ENCODE data around the gene MAST4. TPM values are rescaled to one million over a fixed set of nuclear protein-coding genes. Genes with fewer than 3 reads are reported as not detected.

MAST4 gene
- polyA plus RNA-seq, 2 of the 4 experiments (the other 2 are of a cell fraction), result 1.2 to 5.8 TPM

DNA sequence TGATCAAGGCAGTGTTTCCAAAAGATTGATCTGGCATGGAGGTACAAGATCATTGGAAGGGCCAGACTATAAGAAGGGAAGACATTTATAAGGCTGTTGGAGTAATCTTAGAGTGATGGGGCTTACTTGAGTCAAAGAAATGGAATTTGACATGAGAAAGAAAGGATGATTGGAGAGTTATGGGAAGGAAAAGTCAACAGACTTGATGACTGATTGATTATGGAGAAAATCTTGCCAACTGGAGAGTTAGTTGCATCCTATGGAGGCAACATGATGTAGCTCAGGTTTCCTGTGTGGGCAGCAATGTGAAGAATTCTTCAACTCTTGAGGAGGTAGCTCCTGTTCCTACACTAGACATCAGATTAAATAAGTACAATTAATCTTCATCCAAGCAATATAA lies 10.9 kb upstream of the MAST4 start:
- Histone ChIP-seq H3K9me3 (no peaks in the 10 kb centered on the region), H3K4me2 (no peak overlapping the region), H3K4me3 (no peak overlapping the region), H3K27ac (no peak overlapping the region), H3K4me1 (no peaks in the 10 kb centered on the region)
- DNase-seq (ENCODE audit: low read depth in 1 of 2, low spot score in 1 of 2), result no peak
- TF ChIP-seq FOSL2 (IDR thresholded peaks at IDR 0.05), result no peak
- TF ChIP-seq FOSL2 (CRISPR knock-in tag; IDR thresholded peaks at IDR 0.05), result no peak
- TF ChIP-seq, protein P1, sequence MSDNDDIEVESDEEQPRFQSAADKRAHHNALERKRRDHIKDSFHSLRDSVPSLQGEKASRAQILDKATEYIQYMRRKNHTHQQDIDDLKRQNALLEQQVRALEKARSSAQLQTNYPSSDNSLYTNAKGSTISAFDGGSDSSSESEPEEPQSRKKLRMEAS (IDR thresholded peaks at IDR 0.05), result no peak
- no peak for TF ChIP-seq RFX5 (IDR thresholded peaks at IDR 0.05)
- no peak for TF ChIP-seq RARB (CRISPR knock-in tag; IDR thresholded peaks at IDR 0.05)
- no peak for TF ChIP-seq GATA3 (IDR thresholded peaks at IDR 0.05; ENCODE audit: borderline replicate concordance)
- no peak for TF ChIP-seq BHLHE40 (IDR thresholded peaks at IDR 0.05; ENCODE audit: low read depth, low read length)
- no peak for TF ChIP-seq SMC3 (IDR thresholded peaks at IDR 0.05)
- TF ChIP-seq, protein P2, sequence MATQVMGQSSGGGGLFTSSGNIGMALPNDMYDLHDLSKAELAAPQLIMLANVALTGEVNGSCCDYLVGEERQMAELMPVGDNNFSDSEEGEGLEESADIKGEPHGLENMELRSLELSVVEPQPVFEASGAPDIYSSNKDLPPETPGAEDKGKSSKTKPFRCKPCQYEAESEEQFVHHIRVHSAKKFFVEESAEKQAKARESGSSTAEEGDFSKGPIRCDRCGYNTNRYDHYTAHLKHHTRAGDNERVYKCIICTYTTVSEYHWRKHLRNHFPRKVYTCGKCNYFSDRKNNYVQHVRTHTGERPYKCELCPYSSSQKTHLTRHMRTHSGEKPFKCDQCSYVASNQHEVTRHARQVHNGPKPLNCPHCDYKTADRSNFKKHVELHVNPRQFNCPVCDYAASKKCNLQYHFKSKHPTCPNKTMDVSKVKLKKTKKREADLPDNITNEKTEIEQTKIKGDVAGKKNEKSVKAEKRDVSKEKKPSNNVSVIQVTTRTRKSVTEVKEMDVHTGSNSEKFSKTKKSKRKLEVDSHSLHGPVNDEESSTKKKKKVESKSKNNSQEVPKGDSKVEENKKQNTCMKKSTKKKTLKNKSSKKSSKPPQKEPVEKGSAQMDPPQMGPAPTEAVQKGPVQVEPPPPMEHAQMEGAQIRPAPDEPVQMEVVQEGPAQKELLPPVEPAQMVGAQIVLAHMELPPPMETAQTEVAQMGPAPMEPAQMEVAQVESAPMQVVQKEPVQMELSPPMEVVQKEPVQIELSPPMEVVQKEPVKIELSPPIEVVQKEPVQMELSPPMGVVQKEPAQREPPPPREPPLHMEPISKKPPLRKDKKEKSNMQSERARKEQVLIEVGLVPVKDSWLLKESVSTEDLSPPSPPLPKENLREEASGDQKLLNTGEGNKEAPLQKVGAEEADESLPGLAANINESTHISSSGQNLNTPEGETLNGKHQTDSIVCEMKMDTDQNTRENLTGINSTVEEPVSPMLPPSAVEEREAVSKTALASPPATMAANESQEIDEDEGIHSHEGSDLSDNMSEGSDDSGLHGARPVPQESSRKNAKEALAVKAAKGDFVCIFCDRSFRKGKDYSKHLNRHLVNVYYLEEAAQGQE (IDR thresholded peaks at IDR 0.05), result no peak
- no peak for TF ChIP-seq CBX8 (IDR thresholded peaks at IDR 0.05)
- no peak for TF ChIP-seq JUNB (IDR thresholded peaks at IDR 0.05)
- no peak for TF ChIP-seq HOXA7 (CRISPR knock-in tag; IDR thresholded peaks at IDR 0.05)
- no peak for TF ChIP-seq CBX2 (IDR thresholded peaks at IDR 0.05; ENCODE audit: borderline replicate concordance, low read depth)
- no peak for TF ChIP-seq KDM1A (IDR thresholded peaks at IDR 0.05; ENCODE audit: low read depth)
- TF ChIP-seq, protein P3, sequence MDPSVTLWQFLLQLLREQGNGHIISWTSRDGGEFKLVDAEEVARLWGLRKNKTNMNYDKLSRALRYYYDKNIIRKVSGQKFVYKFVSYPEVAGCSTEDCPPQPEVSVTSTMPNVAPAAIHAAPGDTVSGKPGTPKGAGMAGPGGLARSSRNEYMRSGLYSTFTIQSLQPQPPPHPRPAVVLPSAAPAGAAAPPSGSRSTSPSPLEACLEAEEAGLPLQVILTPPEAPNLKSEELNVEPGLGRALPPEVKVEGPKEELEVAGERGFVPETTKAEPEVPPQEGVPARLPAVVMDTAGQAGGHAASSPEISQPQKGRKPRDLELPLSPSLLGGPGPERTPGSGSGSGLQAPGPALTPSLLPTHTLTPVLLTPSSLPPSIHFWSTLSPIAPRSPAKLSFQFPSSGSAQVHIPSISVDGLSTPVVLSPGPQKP (IDR thresholded peaks at IDR 0.05; ENCODE audit: low read depth, low read length), result no peak
- no peak for TF ChIP-seq KDM5A (IDR thresholded peaks at IDR 0.05)
- TF ChIP-seq, protein P4, sequence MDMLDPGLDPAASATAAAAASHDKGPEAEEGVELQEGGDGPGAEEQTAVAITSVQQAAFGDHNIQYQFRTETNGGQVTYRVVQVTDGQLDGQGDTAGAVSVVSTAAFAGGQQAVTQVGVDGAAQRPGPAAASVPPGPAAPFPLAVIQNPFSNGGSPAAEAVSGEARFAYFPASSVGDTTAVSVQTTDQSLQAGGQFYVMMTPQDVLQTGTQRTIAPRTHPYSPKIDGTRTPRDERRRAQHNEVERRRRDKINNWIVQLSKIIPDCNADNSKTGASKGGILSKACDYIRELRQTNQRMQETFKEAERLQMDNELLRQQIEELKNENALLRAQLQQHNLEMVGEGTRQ (IDR thresholded peaks at IDR 0.05), result no peak
- no peak for TF ChIP-seq FOSB (CRISPR knock-in tag; IDR thresholded peaks at IDR 0.05)
- ChIA-PET CTCF (no interaction called here), POLR2A (no interaction called here)
- ATAC-seq, result no peak
- FAIRE-seq, result no peak

DNA sequence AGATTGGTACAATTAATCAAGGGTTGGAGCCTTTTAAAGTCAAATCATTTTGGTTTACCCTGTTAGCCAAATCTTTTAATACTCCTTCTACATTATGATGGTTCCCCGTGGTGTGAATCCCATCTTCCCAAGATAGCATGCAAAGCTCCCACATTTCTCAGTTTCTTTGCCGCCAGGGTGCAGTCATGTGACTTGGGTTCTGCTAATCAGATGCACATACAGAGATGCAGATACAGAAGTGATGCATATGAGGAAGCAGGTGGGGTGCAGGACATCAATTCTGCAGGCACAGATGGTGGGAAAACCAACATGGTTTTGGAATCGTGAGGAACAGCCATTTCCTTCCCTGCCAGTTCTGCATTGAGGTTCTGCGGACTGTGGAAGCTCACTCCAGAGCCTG lies 8.4 kb upstream of the MAST4 start:
- FAIRE-seq (no peak), ATAC-seq (no peak), DNase-seq (ENCODE audit: low read depth in 1 of 2, low spot score in 1 of 2) (no peak)
- Histone ChIP-seq H3K4me3 (no peak overlapping the region), H3K4me1 (no peaks in the 10 kb centered on the region), H3K4me2 (no peak overlapping the region), H3K27ac (no peak overlapping the region), H3K9me3 (no peaks in the 10 kb centered on the region)
- TF ChIP-seq NPAS2 (CRISPR knock-in tag; IDR thresholded peaks at IDR 0.05; ENCODE audit: borderline replicate concordance) (no peak), EP300 (IDR thresholded peaks at IDR 0.05) (no peak), NFE2L2 (conservative IDR thresholded peaks at IDR 0.05; ENCODE audit: low read length) (no peak), EHF (CRISPR knock-in tag; IDR thresholded peaks at IDR 0.05) (no peak)
- 43% methylated on average over 4 of the region's 4 CpGs for WGBS (ENCODE audit: missing lambda C conversion rate)
- POLR2A ChIA-PET, result no interaction called here
- CTCF ChIA-PET, result interaction anchor here (2.4 kb wide), 1 partner anchor 281 kb away, joined by 5 read pairs; no protein-coding TSS in a partner anchor

Measured in A549 (cell line).